ES-I3 (cell line): ENCODE data around the gene TNRC18.

Experiments
- H3K36me3 ChIP-seq: 2 replicates; pipeline ENCODE4 v1.6.1; 2013; ENCODE audit warnings: mild to moderate bottlenecking, low read length, control low read depth, moderate library complexity; ENCODE audit not compliant: insufficient read depth
- H3K4me1 ChIP-seq: 2 replicates; pipeline ENCODE4 v1.6.1; 2013; ENCODE audit warnings: mild to moderate bottlenecking, control low read depth, low read length; ENCODE audit not compliant: insufficient read depth
- H3K9ac ChIP-seq: 2 replicates; pipeline ENCODE4 v1.6.1; 2013; ENCODE audit warnings: low read depth, mild to moderate bottlenecking, low read length, moderate library complexity
- H3K9me3 ChIP-seq: 2 replicates; pipeline ENCODE4 v1.6.1; 2013; ENCODE audit warnings: mild to moderate bottlenecking, low read length, moderate library complexity; ENCODE audit not compliant: control insufficient read depth, insufficient read depth

TNRC18 gene

GRCh38 chr7:5428478-5429252 is 5.0 kb upstream of the TNRC18 start:
- Histone ChIP-seq H3K9me3 (no peaks in the 10 kb centered on the region), H3K9ac (peak overlapping the region; percentile 84), H3K4me1 (no peaks in the 10 kb centered on the region; the same call in 1 of the 2 replicates), H3K36me3 (0 out of 2 replicates have a peak, but pooled peaks cover 2% of the 10 kb centered on the region)

GRCh38 chr7:5426226-5426475 is 2.5 kb upstream of the TNRC18 start:
- peak overlapping the region; percentile 84 for H3K9ac ChIP-seq
- H3K4me1 ChIP-seq, result no peaks in the 10 kb centered on the region; the same call in 1 of the 2 replicates
- H3K9me3 ChIP-seq, result no peaks in the 10 kb centered on the region
- H3K36me3 ChIP-seq, result no peaks in the 10 kb centered on the region

- no peaks in the 10 kb centered on the region; the same call in 1 of the 2 replicates for H3K4me1 ChIP-seq
Observed at GRCh38 chr7:5425507-5426225, 2.0 kb upstream of the TNRC18 start.

GRCh38 chr7:5424749-5425506 is 1.3 kb upstream of the TNRC18 start:
- Histone ChIP-seq H3K9ac (peak overlapping the region; percentile 84), H3K4me1 (no peaks in the 10 kb centered on the region; the same call in 1 of the 2 replicates), H3K9me3 (no peaks in the 10 kb centered on the region), H3K36me3 (no peaks in the 10 kb centered on the region)

More at GRCh38 chr7:5425507-5426225, 2.0 kb upstream of the TNRC18 start:
- H3K36me3 ChIP-seq, result no peaks in the 10 kb centered on the region
- no peaks in the 10 kb centered on the region for H3K9me3 ChIP-seq
- H3K9ac ChIP-seq, result peak overlapping the region; percentile 84

- Histone ChIP-seq H3K9me3 (no peaks in the 10 kb centered on the region), H3K36me3 (no peaks in the 10 kb centered on the region), H3K4me1 (no peaks in the 10 kb centered on the region), H3K9ac (peak overlapping the region; percentile 84)
Observed at GRCh38 chr7:5423976-5424748, 528 bp upstream of the TNRC18 start.

- Histone ChIP-seq H3K9me3 (no peaks in the 10 kb centered on the region), H3K4me1 (peaks cover 6% of the 10 kb centered on the region), H3K9ac (peak overlapping the region; percentile 93), H3K36me3 (no peaks in the 10 kb centered on the region)
Observed at GRCh38 chr7:5422396-5423305, 983 bp downstream of the TNRC18 start.

- H3K4me1 ChIP-seq, result peaks cover 7% of the 10 kb centered on the region
- no peaks in the 10 kb centered on the region for H3K9me3 ChIP-seq
- peak overlapping the region; percentile 93 for H3K9ac ChIP-seq
- no peaks in the 10 kb centered on the region for H3K36me3 ChIP-seq
Observed at GRCh38 chr7:5421714-5422395, 1.8 kb downstream of the TNRC18 start.

GRCh38 chr7:5420881-5421713 is 2.5 kb downstream of the TNRC18 start:
- Histone ChIP-seq H3K36me3 (no peaks in the 10 kb centered on the region), H3K9ac (peak overlapping the region; percentile 93), H3K9me3 (no peaks in the 10 kb centered on the region), H3K4me1 (peaks cover 7% of the 10 kb centered on the region)

- peaks cover 7% of the 10 kb centered on the region for H3K4me1 ChIP-seq
- no peaks in the 10 kb centered on the region for H3K9me3 ChIP-seq
- no peaks in the 10 kb centered on the region for H3K36me3 ChIP-seq
- peak overlapping the region; percentile 93 for H3K9ac ChIP-seq
Observed at GRCh38 chr7:5420067-5420880, 3.4 kb downstream of the TNRC18 start.

- H3K4me1 ChIP-seq, result peaks cover 13% of the 10 kb centered on the region
- no peaks in the 10 kb centered on the region for H3K9me3 ChIP-seq
- H3K36me3 ChIP-seq, result no peaks in the 10 kb centered on the region
- H3K9ac ChIP-seq, result peak overlapping the region; percentile 93
Observed at GRCh38 chr7:5419539-5420066, 4.0 kb downstream of the TNRC18 start.

- Histone ChIP-seq H3K9ac (no peak overlapping the region), H3K9me3 (no peaks in the 10 kb centered on the region), H3K4me1 (peaks cover 14% of the 10 kb centered on the region), H3K36me3 (no peaks in the 10 kb centered on the region)
Observed at GRCh38 chr7:5418285-5418582, 5.4 kb downstream of the TNRC18 start.
